H9 (cell line): ENCODE results near the gene KANK2. TPM values are rescaled to one million over a fixed set of nuclear protein-coding genes. Genes with fewer than 3 reads are reported as not detected.

Experiments used
- DNase-seq: peaks from one replicate; pipeline ENCODE4 v3.0.0-alpha.2; 2017
- H2AFZ ChIP-seq: one replicate; pipeline ENCODE4 v1.6.1; 2013; ENCODE audit warnings: mild to moderate bottlenecking, low read length, control low read depth, moderate library complexity
- H2AK5ac ChIP-seq: 2 replicates; pipeline ENCODE4 v1.6.1; 2013; ENCODE audit warnings: low read length, control low read depth, mixed read lengths; ENCODE audit not compliant: insufficient read length
- H2BK120ac ChIP-seq: one replicate; pipeline ENCODE4 v1.6.1; 2013; ENCODE audit warnings: low read depth, mild to moderate bottlenecking, low read length, control low read depth, inconsistent platforms; ENCODE audit not compliant: poor library complexity, severe bottlenecking
- H2BK12ac ChIP-seq: 2 replicates; pipeline ENCODE4 v1.6.1; 2013; ENCODE audit warnings: low read length, control low read depth, mixed read lengths, low read depth; ENCODE audit not compliant: insufficient read length
- H2BK15ac ChIP-seq: 2 replicates; pipeline ENCODE4 v1.6.1; 2013; ENCODE audit warnings: low read depth, low read length, control low read depth
- H2BK20ac ChIP-seq: one replicate; pipeline ENCODE4 v1.6.1; 2013; ENCODE audit warnings: low read depth, mild to moderate bottlenecking, low read length, control low read depth, inconsistent platforms; ENCODE audit not compliant: poor library complexity, severe bottlenecking
- H2BK5ac ChIP-seq: 2 replicates; pipeline ENCODE4 v1.6.1; 2013; ENCODE audit warnings: low read length, control low read depth, mixed read lengths; ENCODE audit not compliant: insufficient read length
- H3K14ac ChIP-seq: 2 replicates; pipeline ENCODE4 v1.6.1; 2013; ENCODE audit warnings: low read length, control low read depth; ENCODE audit not compliant: insufficient read depth
- H3K18ac ChIP-seq: 2 replicates; pipeline ENCODE4 v1.6.1; 2013; ENCODE audit warnings: low read depth, mild to moderate bottlenecking, mixed read lengths, low read length, control low read depth; ENCODE audit not compliant: insufficient read length
- H3K23ac ChIP-seq: 2 replicates; pipeline ENCODE4 v1.6.1; 2013; ENCODE audit warnings: low read length, control low read depth, mixed read lengths, low read depth; ENCODE audit not compliant: insufficient read length
- H3K23me2 ChIP-seq: 2 replicates; pipeline ENCODE4 v1.6.1; 2013; ENCODE audit warnings: low read depth, mild to moderate bottlenecking, mixed read lengths, low read length, control low read depth; ENCODE audit not compliant: insufficient read length, poor library complexity, severe bottlenecking
- H3K27ac ChIP-seq: 2 replicates; pipeline ENCODE4 v1.5.1; 2013; ENCODE audit warnings: low read length, control low read depth, mixed read lengths, low read depth; ENCODE audit not compliant: insufficient read length
- H3K27me3 ChIP-seq: 2 replicates; pipeline ENCODE4 v1.6.1; 2013; ENCODE audit warnings: low read length, control low read depth, inconsistent platforms; ENCODE audit not compliant: insufficient read depth
- H3K4ac ChIP-seq: 2 replicates; pipeline ENCODE4 v1.6.1; 2013; ENCODE audit warnings: low read depth, mild to moderate bottlenecking, control low read depth, inconsistent platforms, low read length, moderate library complexity
- H3K4me1 ChIP-seq: 2 replicates; pipeline ENCODE4 v1.6.1; 2013; ENCODE audit warnings: low read length, control low read depth, inconsistent platforms; ENCODE audit not compliant: insufficient read depth
- H3K4me2 ChIP-seq: 2 replicates; pipeline ENCODE4 v1.6.1; 2013; ENCODE audit warnings: low read length, control low read depth, mixed read lengths; ENCODE audit not compliant: insufficient read length, insufficient read depth
- H3K56ac ChIP-seq: 2 replicates; pipeline ENCODE4 v1.6.1; 2013; ENCODE audit warnings: low read depth, mild to moderate bottlenecking, mixed read lengths, low read length, control low read depth; ENCODE audit not compliant: insufficient read length
- H3K79me1 ChIP-seq: 2 replicates; pipeline ENCODE4 v1.6.1; 2013; ENCODE audit warnings: low read depth, mild to moderate bottlenecking, moderate library complexity, low read length, control low read depth, inconsistent platforms; ENCODE audit not compliant: insufficient read depth, poor library complexity, severe bottlenecking
- H3K79me2 ChIP-seq: 2 replicates; pipeline ENCODE4 v1.6.1; 2013; ENCODE audit warnings: low read length, control low read depth, inconsistent platforms; ENCODE audit not compliant: insufficient read depth
- H3K9ac ChIP-seq: 2 replicates; pipeline ENCODE4 v1.6.1; 2013; ENCODE audit warnings: low read length, control low read depth, mixed read lengths; ENCODE audit not compliant: insufficient read length; ENCODE audit errors: extremely low read depth
- H3K9me3 ChIP-seq: one replicate; pipeline ENCODE4 v1.6.1; 2013; ENCODE audit warnings: low read depth, low read length, inconsistent platforms; ENCODE audit not compliant: control insufficient read depth
- H3T11ph ChIP-seq: one replicate; pipeline ENCODE4 v1.6.1; 2013; ENCODE audit warnings: mild to moderate bottlenecking, low read length, control low read depth, inconsistent platforms
- H4K20me1 ChIP-seq: one replicate; pipeline ENCODE4 v1.6.1; 2013; ENCODE audit not compliant: control insufficient read depth, insufficient read length, insufficient read depth
- H4K5ac ChIP-seq: 2 replicates; pipeline ENCODE4 v1.6.1; 2013; ENCODE audit warnings: low read depth, mild to moderate bottlenecking, mixed read lengths, low read length, control low read depth; ENCODE audit not compliant: insufficient read length
- H4K8ac ChIP-seq: replicated peaks from 2 replicates; pipeline ENCODE4 v1.6.1; 2013; ENCODE audit warnings: low read length, control low read depth, mixed read lengths, low read depth; ENCODE audit not compliant: insufficient read length
- H4K91ac ChIP-seq: 2 replicates; pipeline ENCODE4 v1.6.1; 2013; ENCODE audit warnings: low read depth, mild to moderate bottlenecking, moderate library complexity, mixed read lengths, low read length, control low read depth; ENCODE audit not compliant: insufficient read length
- H3K27ac Mint-ChIP-seq, 3 experiments: 2 replicates in 2 of 3; 3 replicates in 1 of 3; pipeline ENCODE4 v1.8.0; 2020 to 2021; ENCODE audit warnings: mixed read lengths in 3 of 3, mild to moderate bottlenecking in 1 of 3, moderate library complexity in 1 of 3
- H3K27me3 Mint-ChIP-seq: 2 replicates; pipeline ENCODE4 v1.8.0; 2021; ENCODE audit warnings: low read depth, mild to moderate bottlenecking, moderate library complexity, mixed read lengths
- H3K36me3 Mint-ChIP-seq, 3 experiments: 2 replicates in 2 of 3; 3 replicates in 1 of 3; pipeline ENCODE4 v1.8.0; 2020 to 2021; ENCODE audit warnings: low read depth in 3 of 3, mixed read lengths in 3 of 3; ENCODE audit not compliant: insufficient read depth in 1 of 3
- H3K4me1 Mint-ChIP-seq, 2 experiments: 2 replicates each; pipeline ENCODE4 v1.8.0; 2020; ENCODE audit warnings: mixed read lengths in 2 of 2
- H3K4me3 Mint-ChIP-seq, 2 experiments: 2 replicates in 1 of 2; 3 replicates in 1 of 2; pipeline ENCODE4 v1.8.0; 2020 to 2021; ENCODE audit warnings: mild to moderate bottlenecking in 2 of 2, mixed read lengths in 2 of 2, moderate library complexity in 1 of 2
- H3K9me3 Mint-ChIP-seq, 2 experiments: 2 replicates in 1 of 2; 3 replicates in 1 of 2; pipeline ENCODE4 v1.8.0; 2020; ENCODE audit warnings: mild to moderate bottlenecking in 2 of 2, mixed read lengths in 2 of 2, moderate library complexity in 1 of 2
- WGBS: extraction: QIAGEN DNeasy Blood & Tissue Kit; methylation state at CpG from one replicate; pipeline ENCODE4 v1.1.7; 2013; ENCODE audit warnings: missing lambda C conversion rate, low lambda C conversion rate, mixed read lengths; ENCODE audit not compliant: insufficient read length; ENCODE audit errors: extremely low coverage; 5-methylcytosine and 5-hydroxymethylcytosine counted together
- total RNA-seq: library from RNA; stranded (reverse); gene quantifications from 2 replicates; pipeline ENCODE4 v1.2.1, GENCODE V29; 2021
- TF ChIP-seq, protein P1 (sequence below): fragments of 200-600 bp; sonication (generic); conservative IDR thresholded peaks from 3 replicates; pipeline ENCODE4 v1.8.0; 2021; ENCODE audit warnings: antibody characterized with exemption, mild to moderate bottlenecking

Gene KANK2
- total RNA-seq, 1 experiment from 2014 or later = 42.0 TPM

DNA sequence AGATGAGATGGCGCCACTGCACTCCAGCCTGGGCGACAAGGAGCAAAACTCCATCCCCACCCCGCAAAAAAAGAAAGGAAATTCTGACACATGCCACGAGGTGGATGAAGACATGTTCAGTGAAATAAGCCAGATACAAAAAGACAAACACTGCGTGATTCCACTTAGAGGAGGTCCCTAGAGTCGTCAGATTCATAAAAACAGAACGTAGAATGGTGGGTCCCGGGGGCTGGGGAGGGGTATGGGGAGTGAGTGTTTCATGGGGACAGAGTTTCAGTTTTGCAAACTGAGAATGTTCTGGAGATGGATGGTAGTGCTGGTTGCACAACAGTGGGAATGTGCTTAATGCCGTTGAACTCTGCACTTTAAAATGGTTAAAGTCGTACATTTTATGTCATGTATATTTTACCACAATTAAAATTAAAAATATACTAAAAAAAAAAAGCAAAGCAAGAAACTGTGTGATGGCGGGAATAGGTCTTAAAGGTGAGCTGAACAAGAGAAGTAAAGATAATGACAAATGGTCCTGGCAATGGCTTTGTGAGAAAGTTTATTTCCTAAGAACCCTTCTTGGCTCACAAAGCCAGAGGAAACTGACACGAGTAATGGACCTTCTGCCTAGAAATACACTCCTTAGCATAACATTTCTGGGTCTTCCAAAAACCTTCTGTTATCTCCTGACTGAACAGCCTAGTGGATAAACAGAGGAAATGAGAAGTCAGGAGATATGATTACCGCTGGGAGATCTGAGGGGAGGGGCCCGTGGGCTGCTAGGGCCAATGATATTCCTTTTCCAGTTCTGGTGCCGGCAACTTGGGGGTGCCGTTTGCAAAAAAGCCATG, 37.5 kb downstream of the KANK2 start:
- peaks cover 3% of the 10 kb centered on the region for H3K23me2 ChIP-seq
- H3T11ph ChIP-seq = no peak overlapping the region
- H3K14ac ChIP-seq = no peak overlapping the region
- peaks cover 2 to 4% of the 10 kb centered on the region in 2 experiments; a peak in 3 of 4 replicates for H3K4me1 Mint-ChIP-seq
- peaks cover 4% of the 10 kb centered on the region; the same call in 1 of the 2 replicates for H3K79me2 ChIP-seq
- no peak overlapping the region for H2AFZ ChIP-seq
- no peak overlapping the region for H2BK15ac ChIP-seq
- H4K8ac ChIP-seq = no peak overlapping the region
- no peak overlapping the region for H2BK120ac ChIP-seq
- DNase-seq = no peak
- no peak overlapping the region for H3K23ac ChIP-seq
- no peak overlapping the region for H2BK5ac ChIP-seq
- no peak overlapping the region for H2BK20ac ChIP-seq
- WGBS = no CpG with 5 or more reads among the region's 16 CpGs
- H4K20me1 ChIP-seq = no peaks in the 10 kb centered on the region
- no peak overlapping the region; a peak in 1 of 7 replicates for H3K27ac Mint-ChIP-seq
- no peak overlapping the region for H2AK5ac ChIP-seq
- no peak overlapping the region for H3K56ac ChIP-seq
- H3K9ac ChIP-seq = no peak overlapping the region
- H3K4me3 Mint-ChIP-seq = no peak overlapping the region
- H3K4me1 ChIP-seq = no peaks in the 10 kb centered on the region
- H3K9me3 Mint-ChIP-seq = no peaks in the 10 kb centered on the region
- no peak overlapping the region for H3K18ac ChIP-seq
- no peaks in the 10 kb centered on the region for H3K27me3 ChIP-seq
- no peak overlapping the region for H4K91ac ChIP-seq
- no peak overlapping the region for H2BK12ac ChIP-seq
- H3K79me1 ChIP-seq = peaks cover 4% of the 10 kb centered on the region
- H3K9me3 ChIP-seq = no peaks in the 10 kb centered on the region
- H4K5ac ChIP-seq = no peak overlapping the region
- H3K4me2 ChIP-seq = no peak overlapping the region
- no peak overlapping the region for H3K4ac ChIP-seq
- H3K27me3 Mint-ChIP-seq = no peaks in the 10 kb centered on the region
- TF ChIP-seq, protein P1, sequence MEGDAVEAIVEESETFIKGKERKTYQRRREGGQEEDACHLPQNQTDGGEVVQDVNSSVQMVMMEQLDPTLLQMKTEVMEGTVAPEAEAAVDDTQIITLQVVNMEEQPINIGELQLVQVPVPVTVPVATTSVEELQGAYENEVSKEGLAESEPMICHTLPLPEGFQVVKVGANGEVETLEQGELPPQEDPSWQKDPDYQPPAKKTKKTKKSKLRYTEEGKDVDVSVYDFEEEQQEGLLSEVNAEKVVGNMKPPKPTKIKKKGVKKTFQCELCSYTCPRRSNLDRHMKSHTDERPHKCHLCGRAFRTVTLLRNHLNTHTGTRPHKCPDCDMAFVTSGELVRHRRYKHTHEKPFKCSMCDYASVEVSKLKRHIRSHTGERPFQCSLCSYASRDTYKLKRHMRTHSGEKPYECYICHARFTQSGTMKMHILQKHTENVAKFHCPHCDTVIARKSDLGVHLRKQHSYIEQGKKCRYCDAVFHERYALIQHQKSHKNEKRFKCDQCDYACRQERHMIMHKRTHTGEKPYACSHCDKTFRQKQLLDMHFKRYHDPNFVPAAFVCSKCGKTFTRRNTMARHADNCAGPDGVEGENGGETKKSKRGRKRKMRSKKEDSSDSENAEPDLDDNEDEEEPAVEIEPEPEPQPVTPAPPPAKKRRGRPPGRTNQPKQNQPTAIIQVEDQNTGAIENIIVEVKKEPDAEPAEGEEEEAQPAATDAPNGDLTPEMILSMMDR = no peak
- no peak overlapping the region for H3K27ac ChIP-seq
- H3K36me3 Mint-ChIP-seq = no peaks in the 10 kb centered on the region; a peak in 1 of 7 replicates
